GM12878 (cell line): ENCODE results near the gene NEK8. TPM values are rescaled to one million over a fixed set of nuclear protein-coding genes. Genes with fewer than 3 reads are reported as not detected.

Experiments used
- ATAC-seq: fragments of 200-7000 bp; cut with Tn5 transposase; 3 replicates; pipeline ENCODE4 v1.9.1; 2020; ENCODE audit warnings: mild to moderate bottlenecking, moderate library complexity
- Bru-seq: library from RNA; stranded (reverse); fragments of 400-500 nt; gene quantifications from one replicate; lab custom pipeline; 2021; lab: Mats Ljungman, UMichigan
- BruChase-seq, 2 experiments: library from RNA; stranded (reverse); fragments of 400-500 nt; gene quantifications; one replicate each; lab custom pipeline; 2021; lab: Mats Ljungman, UMichigan
- BruUV-seq: library from RNA; stranded (reverse); fragments of 400-500 nt; replicated peaks from 2 replicates; lab custom pipeline; 2021; lab: Mats Ljungman, UMichigan
- CTCF ChIA-PET: fragments of 300-600 bp; sonication (Branson Sonifier 250); formaldehyde crosslinking; extraction: SDS; loops from one replicate; lab custom pipeline; 2021; ENCODE audit warnings: inconsistent platforms; lab: Yijun Ruan, JAX
- POLR2A ChIA-PET: fragments of 350-600 bp; formaldehyde crosslinking; extraction: SDS; loops from one replicate; lab custom pipeline; 2021; ENCODE audit warnings: inconsistent platforms; lab: Charles Lee
- RAD21 ChIA-PET: fragments of 300-600 bp; sonication (Branson Sonifier 250); formaldehyde crosslinking; loops from one replicate; lab custom pipeline; 2023; ENCODE audit warnings: antibody characterized with exemption; ENCODE audit not compliant: unreplicated experiment; lab: Charles Lee
- SMC1A ChIA-PET: fragments of 300-600 bp; sonication (Branson Sonifier 250); formaldehyde crosslinking; loops from one replicate; lab custom pipeline; 2023; ENCODE audit not compliant: unreplicated experiment, uncharacterized antibody; lab: Charles Lee
- DNase-seq: peaks from one replicate; pipeline ENCODE4 v3.0.0-alpha.2; 2011; ENCODE audit warnings: low read depth, low spot score
- FAIRE-seq: peaks from 3 replicates; lab custom pipeline; 2011; peaks lifted over from hg19 to GRCh38; lab: Jason Lieb, UNC
- H2AFZ ChIP-seq: 2 replicates; pipeline ENCODE4 v1.6.0; 2011; ENCODE audit warnings: low read depth, low read length, control low read depth; ENCODE audit not compliant: control insufficient read depth
- H3K27ac ChIP-seq: 2 replicates; pipeline ENCODE4 v1.5.1; 2011; ENCODE audit warnings: control low read depth; ENCODE audit not compliant: control insufficient read depth, insufficient read depth
- H3K27me3 ChIP-seq, 2 experiments: replicated peaks in 1 of 2; 2 replicates each; pipeline versions ENCODE4 v1.6.0 to v1.6.1; 2011; ENCODE audit warnings: low read length in 1 of 2; ENCODE audit not compliant: control insufficient read depth in 2 of 2, insufficient read depth in 2 of 2
- H3K36me3 ChIP-seq, 2 experiments: 2 replicates each; pipeline ENCODE4 v1.5.1; 2011; ENCODE audit warnings: low read length in 1 of 2; ENCODE audit not compliant: control insufficient read depth in 2 of 2, insufficient read depth in 2 of 2
- H3K4me1 ChIP-seq: 2 replicates; pipeline ENCODE4 v1.6.1; 2011; ENCODE audit warnings: mild to moderate bottlenecking, low read length, moderate library complexity, mixed read lengths; ENCODE audit not compliant: control insufficient read depth, insufficient read depth
- H3K4me2 ChIP-seq: 2 replicates; pipeline ENCODE4 v1.6.0; 2011; ENCODE audit warnings: control low read depth; ENCODE audit not compliant: control insufficient read depth, insufficient read depth
- H3K4me3 ChIP-seq: fragments of 200-600 bp; sonication (generic); 2 replicates; pipeline ENCODE4 v1.5.1; 2016
- H3K79me2 ChIP-seq: 2 replicates; pipeline ENCODE4 v1.6.0; 2011; ENCODE audit warnings: low read length; ENCODE audit not compliant: control insufficient read depth, insufficient read depth
- H3K9ac ChIP-seq: 2 replicates; pipeline ENCODE4 v1.8.0; 2011; ENCODE audit warnings: low read length, control low read depth, mixed read lengths; ENCODE audit not compliant: control insufficient read depth, insufficient read depth
- H3K9me3 ChIP-seq: replicated peaks from 3 replicates; pipeline ENCODE4 v1.5.1; 2011; ENCODE audit warnings: mild to moderate bottlenecking, low read length; ENCODE audit not compliant: control insufficient read depth, insufficient read depth
- H4K20me1 ChIP-seq: 2 replicates; pipeline ENCODE4 v1.6.0; 2011; ENCODE audit not compliant: control insufficient read depth, insufficient read depth
- ATF7 ChIP-seq: fragments of 450-650 bp; IDR thresholded peaks from 2 replicates; pipeline ENCODE4 v1.6.1; 2016; ENCODE audit warnings: low read depth, mild to moderate bottlenecking
- CHD2 ChIP-seq: IDR thresholded peaks from 2 replicates; pipeline ENCODE4 v1.6.1; 2011; ENCODE audit warnings: low read depth, low read length, improper control_type of control experiment, borderline replicate concordance
- FOS ChIP-seq: IDR thresholded peaks from 3 replicates; pipeline ENCODE4 v1.6.1; 2011; ENCODE audit warnings: borderline replicate concordance; ENCODE audit not compliant: insufficient read length; ENCODE audit errors: extremely low read depth
- HCFC1 ChIP-seq: fragments of 150-350 bp; IDR thresholded peaks from 2 replicates; pipeline ENCODE4 v1.6.1; 2014; ENCODE audit warnings: low read length
- JUNB ChIP-seq: IDR thresholded peaks from 2 replicates; pipeline ENCODE4 v1.6.1; 2016; ENCODE audit warnings: antibody characterized with exemption, mild to moderate bottlenecking
- JUND ChIP-seq: IDR thresholded peaks from 2 replicates; pipeline ENCODE4 v1.6.1; 2012; ENCODE audit warnings: low read depth, mild to moderate bottlenecking, low read length, improper control_type of control experiment, moderate library complexity
- KAT2A ChIP-seq: conservative IDR thresholded peaks from 2 replicates; pipeline ENCODE4 v1.6.1; 2011; ENCODE audit warnings: low read depth, low read length; ENCODE audit not compliant: control insufficient read depth
- NR2F1 ChIP-seq: fragments of 450-650 bp; conservative IDR thresholded peaks from 2 replicates; pipeline ENCODE4 v1.6.1; 2017; ENCODE audit warnings: mild to moderate bottlenecking
- POLR2AphosphoS2 ChIP-seq: IDR thresholded peaks from 2 replicates; pipeline ENCODE4 v1.6.1; 2011; ENCODE audit warnings: low read depth, mild to moderate bottlenecking, low read length, improper control_type of control experiment, moderate library complexity
- RB1 ChIP-seq: fragments of 450-650 bp; formaldehyde crosslinking; IDR thresholded peaks from 2 replicates; pipeline ENCODE4 v1.6.1; 2017; ENCODE audit warnings: mild to moderate bottlenecking, borderline replicate concordance
- SMARCA5 ChIP-seq: fragments of 450-650 bp; IDR thresholded peaks from 2 replicates; pipeline ENCODE4 v1.6.1; 2017; ENCODE audit warnings: mild to moderate bottlenecking
- TCF3 ChIP-seq: IDR thresholded peaks from 2 replicates; pipeline ENCODE4 v1.6.1; 2012; ENCODE audit warnings: low read depth, mild to moderate bottlenecking, low read length, borderline replicate concordance; ENCODE audit not compliant: insufficient read depth
- WGBS: methylation state at CpG from one replicate; pipeline ENCODE4 v1.1.6; 2016; ENCODE audit warnings: low lambda C conversion rate; ENCODE audit not compliant: insufficient replicate concordance, insufficient coverage; ENCODE audit errors: missing lambda C conversion rate; 5-methylcytosine and 5-hydroxymethylcytosine counted together
- in situ Hi-C: fragments of 300-500 bp; cut with MboI; formaldehyde crosslinking; loops from 9 replicates; pipeline ENCODE4 v1.14.3; 2018; ENCODE audit warnings: mixed read lengths
- intact Hi-C: fragments of 100-400 bp; cut with micrococcal nuclease; formaldehyde crosslinking; loops from one replicate; pipeline ENCODE4 v1.14.2; 2022; ENCODE audit not compliant: unreplicated experiment
- long read RNA-seq, 2 experiments: library from polyadenylated mRNA; unstranded; transcript quantifications; one replicate each; pipeline ENCODE4 v2.0.0, GENCODE V29; 2019 to 2020
- polyA minus RNA-seq, 3 experiments: library from RNA; depleted of rRNA, polyadenylated mRNA; stranded (reverse); fragments of >200 nt; gene quantifications; 2 replicates each; pipeline ENCODE4 v1.2.3, GENCODE V29; 2011
- polyA plus RNA-seq, 11 experiments: library from polyadenylated mRNA; depleted of rRNA in 4 of 11; unstranded in 6 of 11; stranded (reverse) in 5 of 11; fragments of >200 nt; fragmentation: Nextera tagmentation in 4 of 11; fragmentation: Illumina TruSeq in 1 of 11; extraction: Ambion mirVana in 4 of 11; extraction: Trizol in 1 of 11; gene quantifications; 1 replicate in 1 of 11; 2 replicates in 10 of 11; pipeline versions ENCODE4 v1.2.1 to v1.2.3, GENCODE V29; 2011 to 2016; ENCODE audit warnings: inconsistent platforms in 2 of 11, missing spikeins in 2 of 11, low read depth in 1 of 11
- total RNA-seq, 4 experiments: library from RNA; depleted of rRNA in 3 of 4; stranded (reverse); fragments of >200 nt in 3 of 4; fragmentation: Illumina TruSeq in 1 of 4; extraction: Trizol in 1 of 4; gene quantifications; 2 replicates each; pipeline versions ENCODE4 v1.2.1 to v1.2.3, GENCODE V29; 2013 to 2021
- TF ChIP-seq, protein P1 (sequence below): fragments of 450-650 bp; IDR thresholded peaks from 2 replicates; pipeline ENCODE4 v1.6.1; 2014; ENCODE audit warnings: mild to moderate bottlenecking
- TF ChIP-seq, protein P2 (sequence below): fragments of 450-650 bp; IDR thresholded peaks from 2 replicates; pipeline ENCODE4 v1.6.1; 2017; ENCODE audit warnings: antibody characterized with exemption, mild to moderate bottlenecking, moderate library complexity

NEK8 gene
- 22.0 and 27.2 TPM in 2 replicates for total RNA-seq (2013; cell fraction: nucleolus; rRNA removed)
- 8.8 and 10.5 TPM in 2 replicates for total RNA-seq (2014; rRNA removed)
- total RNA-seq (2014; rRNA removed; fragmentation: Illumina TruSeq; extraction: Trizol): 6.0 and 6.7 TPM in 2 replicates
- 10.1 and 11.0 TPM in 2 replicates for total RNA-seq (2021)
- 6.5 TPM for polyA plus RNA-seq (2011; ENCODE audit: low read depth)
- polyA plus RNA-seq (2011; rRNA removed): 7.9 and 13.2 TPM in 2 replicates
- 16.7 and 21.7 TPM in 2 replicates for polyA plus RNA-seq (2011; cell fraction: cytosol; rRNA removed)
- polyA plus RNA-seq (2011; cell fraction: nucleus; rRNA removed): 24.8 and 26.2 TPM in 2 replicates
- 8.7 and 9.6 TPM in 2 replicates for polyA plus RNA-seq (2012)
- 7.5 and 8.5 TPM in 2 replicates for polyA plus RNA-seq (2014; fragmentation: Illumina TruSeq; extraction: Trizol)
- polyA plus RNA-seq (2014; fragmentation: Nextera tagmentation; extraction: Ambion mirVana): 1 to 10 TPM; 2.3 to 2.9 TPM
- polyA plus RNA-seq (2014; rRNA removed): 14.3 and 15.1 TPM in 2 replicates
- 10 to 100 TPM; 11.2 to 13.9 TPM for polyA plus RNA-seq (2016; fragmentation: Nextera tagmentation; extraction: Ambion mirVana)
- 14.9 and 20.8 TPM in 2 replicates for polyA minus RNA-seq (2011; rRNA and poly(A)+ RNA removed)
- 4.0 and 4.4 TPM in 2 replicates for polyA minus RNA-seq (2011; cell fraction: cytosol; rRNA and poly(A)+ RNA removed)
- 11.1 and 21.9 TPM in 2 replicates for polyA minus RNA-seq (2011; cell fraction: nucleus; rRNA and poly(A)+ RNA removed)
- percentile 69 among the genes with signal in this experiment for Bru-seq, nascent RNA
- percentile 64 among the genes with signal in this experiment for BruChase-seq, experiment 1, labeled RNA remaining after a 6-hour chase
- percentile 61 among the genes with signal in this experiment for BruChase-seq, experiment 2, labeled RNA remaining after a 2-hour chase
- long read RNA-seq, experiment 1, partial matches to known transcripts: 6 of 10 reads
- long read RNA-seq, experiment 1, other reads (novel, unspliced or antisense): 2 of 10 reads
- long read RNA-seq, experiment 2, partial matches to known transcripts: 5 of 10 reads
- long read RNA-seq, experiment 2, other reads (novel, unspliced or antisense): 5 of 10 reads

DNA sequence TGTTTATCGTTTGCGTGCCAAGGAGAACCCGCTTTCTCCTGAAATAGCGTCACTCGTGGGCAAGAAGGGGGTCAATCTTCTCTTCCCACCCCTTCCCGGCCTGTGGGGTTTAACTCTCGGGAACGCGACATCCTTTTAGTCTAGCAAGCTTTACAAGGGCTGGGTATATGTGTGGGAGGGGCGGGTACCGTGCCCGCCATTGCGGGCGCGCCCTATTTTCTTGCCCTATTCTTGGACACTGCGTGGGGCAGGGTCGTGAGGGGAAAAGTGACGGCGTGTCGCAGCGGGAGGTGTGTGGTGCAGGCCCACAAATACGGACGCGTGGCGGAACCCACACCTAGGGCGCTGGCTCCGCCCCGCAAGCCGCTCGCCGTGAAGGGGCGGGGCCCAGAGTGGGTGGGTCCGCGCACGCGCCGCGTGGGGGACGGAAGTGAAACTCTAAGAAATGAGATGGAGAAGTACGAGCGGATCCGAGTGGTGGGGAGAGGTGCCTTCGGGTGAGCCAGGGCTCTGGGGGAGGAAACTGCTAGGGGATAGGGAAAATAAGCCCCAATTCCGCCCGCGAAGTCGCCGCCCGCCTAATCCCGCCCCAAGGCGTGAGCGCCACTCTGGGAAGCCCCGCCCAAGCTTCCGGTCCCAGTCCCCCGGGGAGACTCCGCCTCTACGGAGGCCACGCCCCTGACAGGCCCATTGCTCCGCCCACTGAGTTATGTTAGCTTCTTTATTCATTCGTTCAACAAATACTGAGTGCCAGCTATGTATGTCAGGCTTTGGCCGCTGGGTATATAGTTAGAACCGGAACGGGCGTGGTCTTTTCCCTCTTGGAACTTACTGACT is at the start of gene NEK8:
Gene NEK8 (plus strand): TSS at position 425 of the 837 bp plus-strand sequence. CDS start 26 bp downstream, at position 451.
- ChIA-PET CTCF (interaction anchor here (0.7 to 12.6 kb wide), 14 partner anchors 8 to 419 kb away, joined by 3 to 394 read pairs (median 32); partner anchors contain the start of genes BLTP2, DHRS13, FAM222B and FLOT2), RAD21 (interaction anchor here (0.9 to 6.8 kb wide), 23 partner anchors 9 to 411 kb away, joined by 3 to 375 read pairs (median 12); partner anchors contain the start of genes BLTP2, DHRS13, FLOT2 and PHF12), SMC1A (interaction anchor here (0.8 to 11.3 kb wide), 12 partner anchors 9 to 225 kb away, joined by 3 to 326 read pairs (median 9); partner anchors contain the start of genes FAM222B, FLOT2, RPL23A and TRAF4), POLR2A (interaction anchor here (0.5 to 17.2 kb wide), 23 partner anchors 9 to 420 kb away, joined by 3 to 485 read pairs (median 6); partner anchors contain the start of genes ALDOC, BLTP2, FAM222B and FLOT2)
- Histone ChIP-seq H3K79me2 (peaks cover 8% of the 10 kb centered on the region), H3K4me3 (peak within 1 kb of the TSS; percentile 67), H3K4me1 (peaks cover 18% of the 10 kb centered on the region), H3K36me3 (peaks cover 0 to 7% of the 10 kb centered on the region in 2 experiments; a peak in 2 of 4 replicates), H3K27ac (peak within 1 kb of the TSS; percentile 94), H3K4me2 (peak within 1 kb of the TSS; percentile 94), H4K20me1 (no peaks in the 10 kb centered on the region), H2AFZ (peak within 1 kb of the TSS; percentile 72), H3K27me3 (no peaks in the 10 kb centered on the region), H3K9ac (peak within 1 kb of the TSS; percentile 77), H3K9me3 (no peaks in the 10 kb centered on the region)
- FAIRE-seq (peak; percentile 89), DNase-seq (peak; percentile 88), ATAC-seq (peak; percentile 37)
- BruUV-seq: TSS peak; percentile 70
- in situ Hi-C loops: loop anchor here (25.0 kb wide), 1 partner anchor 1266 kb away; the partner anchor contains the start of gene KSR1
- 1% methylated on average over 64 of the region's 64 CpGs for WGBS
- intact Hi-C loops: loop anchor here (1.0 to 10.0 kb wide), 3 partner anchors 10 to 386 kb away; partner anchors contain the start of gene FAM222B
- TF ChIP-seq KAT2A: no peak
- no peak; the same call in 1 of the 2 replicates for TF ChIP-seq RB1
- TF ChIP-seq POLR2AphosphoS2: peak; percentile 88
- TF ChIP-seq ATF7: peak; percentile 57; the same call in 1 of the 2 replicates
- no peak for TF ChIP-seq JUNB
- TF ChIP-seq CHD2: 0 out of 2 replicates have a peak, but pooled peaks have one; percentile 16
- TF ChIP-seq, protein P1, sequence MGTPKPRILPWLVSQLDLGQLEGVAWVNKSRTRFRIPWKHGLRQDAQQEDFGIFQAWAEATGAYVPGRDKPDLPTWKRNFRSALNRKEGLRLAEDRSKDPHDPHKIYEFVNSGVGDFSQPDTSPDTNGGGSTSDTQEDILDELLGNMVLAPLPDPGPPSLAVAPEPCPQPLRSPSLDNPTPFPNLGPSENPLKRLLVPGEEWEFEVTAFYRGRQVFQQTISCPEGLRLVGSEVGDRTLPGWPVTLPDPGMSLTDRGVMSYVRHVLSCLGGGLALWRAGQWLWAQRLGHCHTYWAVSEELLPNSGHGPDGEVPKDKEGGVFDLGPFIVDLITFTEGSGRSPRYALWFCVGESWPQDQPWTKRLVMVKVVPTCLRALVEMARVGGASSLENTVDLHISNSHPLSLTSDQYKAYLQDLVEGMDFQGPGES: no peak
- TF ChIP-seq, protein P2, sequence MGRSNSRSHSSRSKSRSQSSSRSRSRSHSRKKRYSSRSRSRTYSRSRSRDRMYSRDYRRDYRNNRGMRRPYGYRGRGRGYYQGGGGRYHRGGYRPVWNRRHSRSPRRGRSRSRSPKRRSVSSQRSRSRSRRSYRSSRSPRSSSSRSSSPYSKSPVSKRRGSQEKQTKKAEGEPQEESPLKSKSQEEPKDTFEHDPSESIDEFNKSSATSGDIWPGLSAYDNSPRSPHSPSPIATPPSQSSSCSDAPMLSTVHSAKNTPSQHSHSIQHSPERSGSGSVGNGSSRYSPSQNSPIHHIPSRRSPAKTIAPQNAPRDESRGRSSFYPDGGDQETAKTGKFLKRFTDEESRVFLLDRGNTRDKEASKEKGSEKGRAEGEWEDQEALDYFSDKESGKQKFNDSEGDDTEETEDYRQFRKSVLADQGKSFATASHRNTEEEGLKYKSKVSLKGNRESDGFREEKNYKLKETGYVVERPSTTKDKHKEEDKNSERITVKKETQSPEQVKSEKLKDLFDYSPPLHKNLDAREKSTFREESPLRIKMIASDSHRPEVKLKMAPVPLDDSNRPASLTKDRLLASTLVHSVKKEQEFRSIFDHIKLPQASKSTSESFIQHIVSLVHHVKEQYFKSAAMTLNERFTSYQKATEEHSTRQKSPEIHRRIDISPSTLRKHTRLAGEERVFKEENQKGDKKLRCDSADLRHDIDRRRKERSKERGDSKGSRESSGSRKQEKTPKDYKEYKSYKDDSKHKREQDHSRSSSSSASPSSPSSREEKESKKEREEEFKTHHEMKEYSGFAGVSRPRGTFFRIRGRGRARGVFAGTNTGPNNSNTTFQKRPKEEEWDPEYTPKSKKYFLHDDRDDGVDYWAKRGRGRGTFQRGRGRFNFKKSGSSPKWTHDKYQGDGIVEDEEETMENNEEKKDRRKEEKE: no peak
- no peak for TF ChIP-seq FOS
- no peak for TF ChIP-seq NR2F1
- TF ChIP-seq HCFC1: no peak; the same call in 1 of the 2 replicates
- no peak for TF ChIP-seq TCF3
- TF ChIP-seq JUND: no peak
- TF ChIP-seq SMARCA5: peak; percentile 33; the same call in 1 of the 2 replicates
